GM06990 (cell line): ENCODE results near the gene IAPP.

Experiments used
- DNase-seq: peaks from one replicate; pipeline ENCODE4 v3.0.0-alpha.2; 2011; ENCODE audit not compliant: insufficient read length; ENCODE audit errors: extremely low read depth
- H3K27me3 ChIP-seq: replicated peaks from 2 replicates; pipeline ENCODE4 v1.6.0; 2011; ENCODE audit warnings: low read length; ENCODE audit not compliant: control insufficient read depth, insufficient read depth
- H3K36me3 ChIP-seq: 2 replicates; pipeline ENCODE4 v1.5.1; 2011; ENCODE audit warnings: low read length; ENCODE audit not compliant: control insufficient read depth, insufficient read depth
- H3K4me3 ChIP-seq: replicated peaks from 2 replicates; pipeline ENCODE4 v1.5.1; 2011; ENCODE audit warnings: low read depth, mild to moderate bottlenecking, control low read depth, low read length
- TF ChIP-seq, protein P1 (sequence below): IDR thresholded peaks from 2 replicates; pipeline ENCODE4 v1.5.1; 2011; ENCODE audit warnings: low read length, control low read depth, mild to moderate bottlenecking, inconsistent platforms; ENCODE audit not compliant: insufficient read depth, poor library complexity, severe bottlenecking

IAPP gene

DNA sequence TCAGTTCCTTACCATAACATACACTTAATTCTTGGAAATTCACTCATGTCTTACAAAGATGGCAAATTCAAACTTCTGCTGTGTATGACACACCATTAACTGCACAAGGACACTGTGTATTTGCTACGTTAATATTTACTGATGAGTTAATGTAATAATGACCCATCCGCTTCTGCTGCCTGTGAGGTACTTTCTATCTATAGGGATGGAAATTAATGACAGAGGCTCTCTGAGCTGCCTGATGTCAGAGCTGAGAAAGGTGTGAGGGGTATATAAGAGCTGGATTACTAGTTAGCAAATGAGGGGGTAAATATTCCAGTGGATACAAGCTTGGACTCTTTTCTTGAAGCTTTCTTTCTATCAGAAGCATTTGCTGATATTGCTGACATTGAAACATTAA is at the start of gene IAPP:
Gene IAPP (plus strand): TSS at position 301 of the 400 bp plus-strand sequence. CDS start 450 bp downstream, outside the sequence.
- H3K27me3 ChIP-seq: no peaks in the 10 kb centered on the region
- TF ChIP-seq, protein P1, sequence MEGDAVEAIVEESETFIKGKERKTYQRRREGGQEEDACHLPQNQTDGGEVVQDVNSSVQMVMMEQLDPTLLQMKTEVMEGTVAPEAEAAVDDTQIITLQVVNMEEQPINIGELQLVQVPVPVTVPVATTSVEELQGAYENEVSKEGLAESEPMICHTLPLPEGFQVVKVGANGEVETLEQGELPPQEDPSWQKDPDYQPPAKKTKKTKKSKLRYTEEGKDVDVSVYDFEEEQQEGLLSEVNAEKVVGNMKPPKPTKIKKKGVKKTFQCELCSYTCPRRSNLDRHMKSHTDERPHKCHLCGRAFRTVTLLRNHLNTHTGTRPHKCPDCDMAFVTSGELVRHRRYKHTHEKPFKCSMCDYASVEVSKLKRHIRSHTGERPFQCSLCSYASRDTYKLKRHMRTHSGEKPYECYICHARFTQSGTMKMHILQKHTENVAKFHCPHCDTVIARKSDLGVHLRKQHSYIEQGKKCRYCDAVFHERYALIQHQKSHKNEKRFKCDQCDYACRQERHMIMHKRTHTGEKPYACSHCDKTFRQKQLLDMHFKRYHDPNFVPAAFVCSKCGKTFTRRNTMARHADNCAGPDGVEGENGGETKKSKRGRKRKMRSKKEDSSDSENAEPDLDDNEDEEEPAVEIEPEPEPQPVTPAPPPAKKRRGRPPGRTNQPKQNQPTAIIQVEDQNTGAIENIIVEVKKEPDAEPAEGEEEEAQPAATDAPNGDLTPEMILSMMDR: no peak
- no peak for DNase-seq
- H3K4me3 ChIP-seq: no peak within 1 kb of the TSS
- H3K36me3 ChIP-seq: no peaks in the 10 kb centered on the region

DNA sequence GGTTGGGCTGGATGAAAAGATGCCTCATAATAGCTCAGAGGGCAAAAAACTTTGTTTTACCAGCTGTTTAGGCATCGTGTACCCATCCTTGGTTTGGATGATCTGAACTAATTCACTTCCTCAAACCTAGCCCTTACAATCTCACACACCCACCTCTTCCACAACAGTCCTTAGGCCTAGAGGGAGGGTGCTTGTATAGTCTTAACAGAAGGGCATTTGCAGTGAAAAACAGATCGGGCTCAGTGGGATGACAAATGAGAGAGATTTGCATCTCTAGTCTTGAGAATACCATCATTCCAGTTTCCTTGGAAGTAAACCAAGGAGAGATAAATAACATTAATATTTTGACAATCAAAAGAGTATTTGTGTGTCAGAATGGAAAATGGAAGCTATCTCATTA is 49.0 kb upstream of the IAPP start:
- no peaks in the 10 kb centered on the region for H3K36me3 ChIP-seq
- DNase-seq: no peak

DNA sequence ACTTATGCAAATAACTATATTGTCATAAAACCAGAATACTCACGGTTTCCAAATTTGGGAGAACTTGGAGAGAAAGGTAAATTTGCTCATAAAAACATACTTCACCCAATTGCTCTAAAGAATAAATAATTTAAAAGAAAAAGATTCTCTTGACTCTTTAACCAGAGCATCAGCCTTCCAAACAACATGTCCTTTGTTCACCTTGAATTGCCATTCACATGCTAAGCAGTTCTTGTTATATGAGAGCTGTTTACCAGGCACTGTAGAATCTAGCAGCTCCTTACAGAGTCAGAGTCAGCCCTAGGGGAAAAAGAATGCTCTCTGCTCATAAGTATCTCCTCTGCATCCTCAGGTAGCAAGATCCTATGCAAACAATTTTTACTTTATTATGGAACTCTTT is 48.2 kb upstream of the IAPP start:
- TF ChIP-seq, protein P1: no peak
- Histone ChIP-seq H3K27me3 (no peaks in the 10 kb centered on the region), H3K4me3 (no peak overlapping the region), H3K36me3 (no peaks in the 10 kb centered on the region)
- no peak for DNase-seq

More for the DNA sequence above, 49.0 kb upstream of the IAPP start:
- Histone ChIP-seq H3K4me3 (no peak overlapping the region), H3K27me3 (no peaks in the 10 kb centered on the region)
- TF ChIP-seq, protein P1: no peak

DNA sequence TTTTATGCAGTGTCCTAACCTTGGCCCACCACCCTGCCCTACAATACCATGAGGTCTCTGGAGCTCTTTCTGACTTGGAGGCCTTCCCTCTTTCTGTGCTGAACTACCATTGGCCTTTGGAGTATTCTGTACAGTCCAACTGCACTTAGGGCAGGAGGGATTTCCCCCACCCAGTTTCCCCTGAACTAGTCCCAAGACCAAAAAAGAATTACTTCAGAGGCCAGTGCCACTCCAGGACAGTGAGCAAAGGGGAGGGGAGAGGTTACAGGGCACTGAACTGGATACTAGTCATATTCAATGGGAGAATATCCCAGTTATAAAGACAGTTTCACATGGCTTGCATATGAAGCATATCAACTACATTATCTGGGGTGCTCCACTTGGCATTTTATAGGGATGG is 44.1 kb upstream of the IAPP start:
- Histone ChIP-seq H3K4me3 (no peak overlapping the region), H3K27me3 (no peaks in the 10 kb centered on the region), H3K36me3 (no peaks in the 10 kb centered on the region)
- DNase-seq: no peak
- TF ChIP-seq, protein P1: no peak

DNA sequence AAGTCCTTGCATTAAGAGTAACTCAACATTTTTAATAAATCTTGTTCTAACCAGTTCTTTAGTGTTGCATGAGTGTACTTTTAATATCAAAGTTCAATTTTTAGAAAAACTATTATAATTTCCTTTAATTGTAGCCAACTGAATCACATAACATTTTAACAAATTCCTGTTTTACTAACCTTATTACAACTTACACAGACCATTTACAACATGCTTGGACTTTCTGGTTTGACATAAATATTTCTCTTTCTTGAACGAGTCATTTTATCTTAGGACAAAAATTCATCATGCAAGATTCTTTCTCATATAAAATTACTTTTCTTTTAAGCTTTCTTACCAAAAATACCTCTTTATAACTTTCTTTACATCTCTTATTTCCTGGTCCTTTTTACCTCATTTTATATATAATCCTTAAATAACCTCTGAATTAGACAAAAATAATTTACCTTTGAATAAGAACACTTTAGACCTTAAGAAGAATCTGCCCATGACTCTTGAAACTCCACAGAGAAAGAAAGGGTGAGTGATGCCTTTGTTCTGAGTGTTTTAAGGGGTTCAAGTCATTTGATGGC is 41.9 kb upstream of the IAPP start:
- Histone ChIP-seq H3K27me3 (no peaks in the 10 kb centered on the region), H3K4me3 (no peak overlapping the region), H3K36me3 (no peaks in the 10 kb centered on the region)
- TF ChIP-seq, protein P1: no peak
- DNase-seq: no peak
